GM18909 (cell line): ENCODE data around the gene TET3.

Source experiments
- ATAC-seq: cut with Tn5 transposase; IDR thresholded peaks from one replicate; pipeline ENCODE4 v1.9.1; 2021; ENCODE audit warnings: mild to moderate bottlenecking; ENCODE audit not compliant: unreplicated experiment, poor library complexity

The TET3 gene

DNA sequence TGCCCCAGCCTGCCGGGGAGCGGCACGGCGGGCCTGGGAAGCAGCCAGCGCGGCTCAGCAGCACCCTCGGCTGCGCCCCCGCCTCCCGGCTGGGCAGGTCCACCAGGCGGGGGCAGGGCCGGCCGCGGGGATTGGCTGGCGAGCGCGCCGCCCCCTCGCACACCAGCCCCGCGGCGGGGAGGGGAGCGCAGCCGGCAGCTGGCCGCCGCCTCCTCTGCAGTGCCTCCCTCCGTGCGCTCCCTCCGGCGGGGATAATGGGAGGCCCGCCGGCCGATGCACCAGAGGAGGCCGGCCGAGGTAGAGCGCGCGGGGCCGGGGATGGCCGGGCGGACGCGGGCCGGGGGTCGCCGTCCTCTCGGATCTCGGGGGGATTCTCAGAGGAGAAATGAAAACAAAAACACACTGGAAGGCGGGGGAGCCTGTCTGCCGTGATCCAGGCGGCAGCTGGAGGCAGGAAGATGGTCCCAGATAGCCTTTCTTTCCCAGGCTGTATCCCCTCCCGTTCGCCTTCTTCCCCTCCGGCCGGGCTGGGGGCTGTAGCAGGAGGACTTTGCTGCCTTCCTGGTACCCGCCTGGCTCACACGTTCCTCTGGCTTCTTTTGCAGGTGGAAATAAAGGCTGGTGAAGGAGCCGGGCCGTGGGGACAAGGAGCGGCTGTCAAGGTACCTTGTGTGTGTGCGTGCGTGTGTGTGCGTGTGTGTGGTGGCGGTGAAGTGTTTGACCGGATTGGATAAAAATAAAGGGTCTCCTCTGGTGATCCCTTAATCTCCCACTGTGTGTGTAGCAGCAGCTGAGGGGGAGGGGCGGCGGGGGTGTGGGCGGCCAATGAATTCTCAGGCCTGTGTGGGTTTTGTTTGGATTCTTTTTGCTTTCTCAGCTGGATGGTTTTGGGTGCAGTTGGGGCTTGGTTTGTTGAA, 18.1 kb downstream of the TET3 start:
- ATAC-seq, result peak; percentile 91

DNA sequence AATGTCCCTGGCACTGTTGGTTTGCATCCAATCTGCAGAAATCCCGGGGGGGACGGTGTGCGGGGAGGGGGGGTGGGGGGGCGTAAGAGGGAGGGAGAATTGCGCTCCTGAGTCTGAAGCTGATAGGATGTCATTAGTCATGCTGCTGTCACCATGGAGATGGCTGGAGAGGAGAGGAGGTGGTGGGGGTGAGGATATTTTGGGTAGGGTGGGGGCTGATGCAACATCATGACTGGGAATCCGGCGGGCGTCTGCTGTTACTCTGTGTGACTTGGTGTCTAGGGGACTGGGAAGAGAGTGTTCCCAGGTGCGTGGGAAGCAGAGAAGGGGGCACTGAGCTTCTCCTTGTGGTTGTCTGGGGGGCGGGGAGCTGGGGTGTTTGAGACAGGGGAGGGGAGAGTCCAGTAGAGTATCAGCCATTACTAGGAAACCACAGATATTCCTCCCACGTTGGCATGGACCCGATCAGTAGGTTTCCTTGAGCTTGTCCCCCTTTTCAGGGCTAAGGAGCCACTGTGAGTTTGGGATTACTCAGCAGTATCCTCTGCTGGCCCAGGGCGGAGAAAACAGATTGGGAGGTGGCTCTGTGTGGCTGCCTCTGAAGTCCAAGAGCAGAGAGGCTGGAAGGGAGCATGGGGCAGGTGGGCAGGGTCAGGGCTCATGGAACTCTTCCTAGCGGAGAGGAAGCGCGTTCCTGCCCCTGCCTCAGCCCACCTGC, 18.9 kb downstream of the TET3 start:
- no peak for ATAC-seq

DNA sequence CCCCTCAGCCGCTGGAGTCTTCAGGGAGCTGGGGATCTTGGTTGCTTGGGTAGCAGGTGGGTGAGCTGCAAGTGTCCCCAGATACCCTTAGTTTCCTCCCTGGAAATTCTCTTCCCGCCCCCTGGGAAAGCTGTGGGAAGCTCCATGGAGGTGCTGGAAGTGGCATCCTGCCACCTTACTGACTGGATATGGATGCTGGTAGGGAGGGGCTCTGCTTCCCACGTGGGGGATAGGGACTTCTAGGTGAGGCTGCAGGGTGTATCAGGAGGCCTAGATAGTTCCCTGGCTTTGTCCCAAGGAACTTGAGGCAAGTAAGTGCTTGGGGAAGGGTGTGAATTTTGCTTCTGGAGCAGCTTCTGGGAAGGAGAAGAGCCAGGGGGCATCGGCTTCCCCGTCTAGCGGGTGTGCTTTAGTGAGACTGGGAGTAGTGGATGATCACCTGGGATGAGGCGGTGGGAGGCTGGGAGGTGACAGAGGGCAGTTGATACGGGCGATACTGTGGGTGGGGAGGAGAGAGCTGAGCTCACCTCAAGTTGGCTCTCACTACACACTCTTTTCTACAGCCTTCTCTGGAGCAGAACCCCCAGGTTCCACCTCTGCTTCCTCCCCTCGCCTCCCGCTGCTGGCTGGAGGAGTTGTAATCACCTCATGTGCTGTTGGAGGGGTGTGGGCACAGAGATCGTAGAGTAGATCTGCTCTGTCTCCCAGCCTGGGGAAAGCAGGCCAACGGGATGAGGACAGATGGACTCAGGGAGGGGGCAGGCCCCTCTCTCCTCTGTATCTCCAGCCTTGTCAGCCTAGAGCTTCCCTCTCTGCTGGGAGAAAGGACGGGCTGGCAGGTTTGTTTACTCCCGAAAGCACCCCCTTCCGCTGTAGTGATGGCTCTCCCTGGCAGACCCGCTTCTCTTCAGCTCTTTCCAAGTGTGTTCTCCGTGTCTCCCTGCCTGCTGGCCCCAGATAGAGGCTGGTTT, 19.8 kb downstream of the TET3 start:
- ATAC-seq, result no peak

DNA sequence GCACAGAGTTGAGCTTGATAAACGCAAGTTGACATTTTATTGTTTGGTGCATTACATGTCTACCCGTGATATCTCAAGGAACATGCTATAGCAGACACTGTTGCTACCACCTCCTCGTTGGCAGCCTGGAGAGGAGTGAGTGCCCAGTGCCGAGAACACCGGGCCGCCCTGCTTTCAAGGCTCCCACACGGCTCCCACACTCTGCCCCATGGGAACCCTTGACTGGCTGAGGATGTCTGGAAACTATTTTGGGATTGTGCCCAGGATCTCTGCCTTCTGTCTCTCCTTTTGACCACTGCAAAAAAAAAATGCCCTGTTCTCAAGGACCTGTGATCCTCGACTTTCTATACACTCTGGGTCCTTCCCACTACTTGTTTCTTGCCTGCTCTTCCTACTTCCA, 21.1 kb downstream of the TET3 start:
- no peak for ATAC-seq

DNA sequence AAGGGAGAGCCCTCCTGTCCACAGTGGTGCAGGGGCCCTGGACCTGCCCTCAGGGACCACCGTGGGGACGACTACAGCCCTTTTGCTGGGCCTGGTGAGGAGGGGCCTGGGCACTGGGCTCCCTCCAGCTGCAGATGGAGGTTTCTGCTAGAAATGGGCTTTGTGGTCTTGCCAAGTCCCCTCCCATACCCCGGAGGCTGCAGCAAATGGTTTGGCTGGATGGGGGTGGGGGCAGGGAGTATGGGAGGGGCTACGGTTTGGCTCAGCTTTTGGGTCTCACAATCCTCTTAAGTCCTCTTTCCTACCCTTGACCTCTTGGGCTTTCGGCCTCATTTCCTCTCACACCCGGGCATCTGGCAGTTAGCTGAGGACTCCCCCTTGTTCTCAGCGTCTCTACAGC, 21.7 kb downstream of the TET3 start:
- ATAC-seq, result no peak

DNA sequence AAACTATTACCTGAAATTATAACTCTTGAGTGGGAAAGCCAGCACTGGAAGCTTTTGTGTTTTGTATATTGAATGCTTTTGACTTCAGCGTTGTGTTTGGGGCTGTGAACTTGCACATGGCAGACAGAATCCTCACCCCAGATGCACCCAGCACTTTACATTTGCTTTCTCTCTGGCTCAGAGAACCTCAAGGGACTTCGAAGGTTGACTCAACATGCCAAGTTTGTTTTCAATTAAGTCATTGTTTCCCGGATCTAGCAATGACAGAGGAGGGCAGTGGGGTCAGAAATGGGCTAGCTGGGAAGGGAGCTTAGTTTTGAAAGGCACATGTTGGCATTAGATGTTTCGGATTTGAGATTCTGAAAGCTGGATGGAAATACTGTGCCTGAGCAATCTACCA, 22.4 kb downstream of the TET3 start:
- ATAC-seq, result no peak

DNA sequence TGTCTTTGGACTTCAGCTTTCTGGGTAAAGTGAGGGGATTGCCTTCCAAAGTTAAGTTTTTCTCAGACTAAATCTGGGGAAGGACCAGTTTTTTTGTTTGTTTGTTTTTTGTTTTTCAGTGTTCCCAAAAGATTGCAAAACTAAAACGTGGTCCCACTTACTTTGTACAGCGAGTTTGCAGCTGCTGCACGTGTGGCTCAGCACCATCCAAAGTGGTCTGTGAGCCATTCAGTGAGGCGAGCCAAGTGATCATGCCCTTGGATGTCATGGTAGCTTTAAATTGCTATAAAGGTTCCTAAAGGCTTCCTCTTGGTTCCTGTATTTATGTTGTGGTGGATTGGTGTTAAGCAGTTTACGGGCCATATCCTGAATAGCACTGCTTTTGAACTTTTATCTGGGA, 23.0 kb downstream of the TET3 start:
- no peak for ATAC-seq

DNA sequence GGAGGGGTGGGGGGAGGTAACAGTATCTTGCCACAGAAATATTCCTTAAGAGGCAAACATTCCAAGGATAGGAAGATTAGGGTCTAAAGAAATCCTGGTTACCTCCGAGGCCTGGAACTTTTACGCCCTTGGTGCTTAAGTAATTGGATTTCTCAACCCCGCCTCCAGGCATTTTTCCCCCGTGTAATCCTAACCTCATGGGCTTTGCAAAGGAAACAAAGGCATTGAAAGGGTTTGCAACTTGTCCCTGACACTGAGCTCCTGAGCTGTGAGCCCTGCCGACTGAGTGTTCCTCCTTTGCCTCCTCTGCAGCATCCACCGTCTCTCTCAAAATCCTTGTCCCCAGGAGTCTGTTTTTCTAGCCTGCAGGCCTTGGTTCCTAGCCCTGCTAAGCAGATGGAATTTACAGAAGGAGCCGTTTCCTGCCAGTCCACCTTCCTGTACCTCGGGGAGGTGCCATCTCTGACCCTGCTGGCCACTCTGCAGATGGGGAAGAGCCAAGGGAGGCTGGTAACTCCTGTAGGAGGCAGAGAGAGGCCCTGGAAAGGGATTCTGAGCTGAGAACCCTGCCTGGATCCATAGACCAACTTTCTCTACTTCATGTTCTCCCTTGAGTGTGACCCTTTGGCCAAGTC, 24.2 kb downstream of the TET3 start:
- no peak for ATAC-seq

DNA sequence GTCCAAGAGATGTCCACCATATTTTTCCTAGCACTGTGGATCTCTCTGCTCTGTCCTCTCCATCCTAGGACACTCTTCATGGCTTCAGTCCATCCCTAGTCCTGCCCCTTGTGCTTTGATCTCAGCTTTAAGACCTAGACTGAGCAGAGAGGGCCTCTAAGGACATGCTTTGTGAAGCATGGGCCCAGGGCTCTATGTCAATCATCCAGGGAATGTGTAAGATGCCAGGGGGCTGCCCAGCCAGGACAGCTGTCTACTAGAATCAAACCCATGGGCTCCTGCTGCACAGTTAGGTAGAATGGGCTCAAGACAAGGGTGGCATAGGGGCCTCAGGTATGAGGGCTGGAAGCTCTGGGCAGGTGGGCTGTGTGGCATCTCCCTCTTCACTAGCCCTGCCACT, 24.9 kb downstream of the TET3 start:
- no peak for ATAC-seq

DNA sequence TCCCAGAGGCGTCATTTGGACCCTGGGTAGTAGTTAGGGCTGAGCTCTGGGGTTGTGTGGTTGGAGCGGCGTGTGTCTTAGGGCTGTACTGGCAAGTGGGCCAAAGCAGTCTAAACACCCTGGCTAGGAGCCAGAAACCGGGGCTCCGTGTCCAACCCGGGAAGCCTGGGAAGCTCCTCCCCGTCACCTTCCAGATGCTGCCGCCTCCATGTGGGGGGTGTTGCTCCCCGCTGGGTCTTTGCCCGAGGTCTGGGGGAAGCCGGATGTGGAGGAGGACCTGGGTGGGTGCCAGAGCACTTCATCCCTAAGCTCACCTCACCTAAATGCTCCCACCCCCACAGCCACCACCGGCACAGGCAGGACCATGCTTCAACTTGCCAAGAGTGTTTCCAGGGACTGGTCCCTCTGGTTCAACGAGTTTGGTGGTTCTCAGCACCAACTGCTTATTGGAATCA, 25.4 kb downstream of the TET3 start:
- ATAC-seq, result no peak

DNA sequence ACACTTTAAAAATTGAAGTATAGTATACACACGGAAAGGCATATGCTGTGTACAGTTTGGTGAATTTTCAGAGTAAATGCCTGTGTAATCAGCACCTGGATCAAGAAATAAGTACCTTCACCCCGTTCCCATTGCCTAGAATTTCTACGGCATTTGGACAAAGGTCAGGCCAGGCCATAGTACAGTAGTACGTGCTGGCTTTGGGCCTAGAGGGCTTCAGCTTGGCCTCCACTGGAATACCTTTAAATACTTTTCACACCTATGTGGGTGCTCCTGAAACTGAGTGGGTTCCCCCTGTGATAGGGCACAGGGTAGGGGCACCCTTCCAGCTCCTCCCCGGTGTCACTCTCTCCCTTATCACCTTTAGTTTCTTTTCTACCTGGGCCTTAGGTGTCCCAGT, 26.5 kb downstream of the TET3 start:
- no peak for ATAC-seq

DNA sequence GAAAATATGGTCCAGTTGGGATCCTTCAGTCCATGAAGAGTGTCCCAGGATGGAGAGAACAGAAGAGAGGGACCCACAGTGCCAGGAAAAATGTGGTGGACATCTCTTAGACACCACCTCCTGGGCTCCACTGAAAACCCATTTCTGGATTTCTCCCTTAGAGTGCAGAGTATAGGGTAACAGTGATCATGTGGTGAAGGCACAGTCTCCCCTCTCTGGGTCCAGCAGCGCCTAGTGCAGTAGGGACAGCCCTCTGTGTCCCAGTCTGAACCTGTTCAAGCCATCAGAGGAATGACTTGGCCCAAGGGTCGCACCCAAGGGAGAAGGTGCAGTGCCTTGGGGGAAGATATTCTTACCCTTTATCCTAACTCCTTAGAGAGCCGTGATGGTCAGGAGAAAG, 30.1 kb downstream of the TET3 start:
- no peak for ATAC-seq

DNA sequence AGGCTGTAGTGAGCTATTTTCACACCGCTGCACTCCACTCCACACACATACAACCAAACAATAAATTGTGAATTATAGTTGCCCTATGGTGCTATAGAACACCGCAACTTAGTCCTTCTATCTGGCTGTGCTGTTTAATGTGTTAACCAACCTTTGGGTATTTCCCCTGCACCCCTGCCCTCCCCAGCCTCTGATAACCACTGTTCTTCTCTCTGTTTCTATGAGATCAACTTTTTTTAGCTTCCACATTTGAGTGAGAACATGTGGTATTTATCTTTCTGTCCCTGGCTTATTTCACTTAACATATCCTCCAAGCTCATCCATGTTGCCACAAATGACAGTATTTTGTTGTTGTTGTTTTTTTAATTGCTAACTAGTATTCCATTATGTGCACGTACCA, 32.5 kb downstream of the TET3 start:
- peak; percentile 71 for ATAC-seq

DNA sequence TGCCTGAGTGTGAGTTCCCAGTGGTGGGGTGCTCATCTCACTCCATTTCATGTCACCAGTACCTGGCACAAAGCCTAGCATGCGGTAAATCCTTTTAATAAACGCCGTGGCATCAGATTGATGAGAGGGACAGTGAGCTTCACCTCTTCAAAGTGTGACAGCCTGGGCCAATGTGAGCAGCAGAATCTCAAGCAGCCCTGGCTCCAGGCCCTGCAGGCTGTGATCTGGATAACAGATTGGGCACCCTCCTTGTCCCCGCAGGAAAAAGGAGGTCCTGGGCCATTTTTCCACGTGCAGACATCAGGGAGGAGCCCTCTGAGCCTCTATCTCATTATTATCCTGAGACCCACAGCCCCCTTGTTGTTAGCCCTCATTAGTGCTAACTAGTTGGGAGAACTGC, 34.8 kb downstream of the TET3 start:
- no peak for ATAC-seq

DNA sequence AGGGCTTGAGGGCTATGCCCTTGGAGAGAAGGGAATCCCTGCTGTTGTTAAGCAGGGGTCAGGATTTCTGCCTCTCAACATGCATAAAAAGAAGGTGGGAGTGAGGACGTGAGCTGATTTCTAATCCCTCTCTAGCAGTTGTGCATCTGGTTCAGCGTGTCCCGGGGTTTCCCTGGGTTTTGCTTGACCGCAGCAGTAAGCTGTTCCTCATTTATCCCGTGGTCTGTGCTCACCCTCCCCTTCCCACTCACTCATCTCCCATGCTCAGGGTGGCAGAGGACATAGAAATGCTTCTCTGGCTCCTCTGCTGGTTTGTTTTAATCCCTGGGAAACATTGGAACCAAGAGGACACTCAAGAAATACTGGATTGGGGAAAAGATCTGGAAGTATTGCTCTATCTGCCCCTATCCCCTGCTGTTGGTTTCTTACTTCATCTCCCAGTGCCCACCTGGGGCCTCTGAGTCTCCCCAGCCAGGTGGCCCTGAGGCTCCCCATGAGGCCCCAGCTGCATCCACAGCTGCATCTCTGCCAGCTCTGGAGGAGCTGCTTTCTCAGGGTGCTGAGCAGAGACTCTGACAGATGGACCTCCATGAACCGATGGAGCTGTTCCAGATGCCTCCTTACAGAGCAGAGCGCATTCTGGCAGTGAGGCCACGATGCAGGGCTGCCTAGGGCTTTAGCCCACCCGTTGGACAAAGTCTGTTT, 36.1 kb downstream of the TET3 start:
- peak; percentile 41 for ATAC-seq

DNA sequence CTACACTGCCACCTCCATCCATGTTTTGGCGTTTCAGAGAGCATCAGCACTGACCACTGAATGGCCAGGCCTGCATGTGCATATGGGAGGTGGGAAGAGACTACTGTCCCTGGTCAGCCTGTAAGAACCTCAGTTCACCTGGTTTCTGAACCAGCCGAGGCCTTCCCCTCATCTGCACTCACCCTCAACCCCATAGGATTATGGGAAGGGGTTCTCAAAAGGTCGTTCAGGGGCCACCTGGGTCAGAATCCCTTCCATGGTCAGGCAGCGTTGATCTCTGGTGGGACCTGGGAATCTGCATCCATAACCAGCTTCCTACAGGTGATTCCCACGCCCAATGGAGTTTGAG, 36.7 kb downstream of the TET3 start:
- no peak for ATAC-seq

DNA sequence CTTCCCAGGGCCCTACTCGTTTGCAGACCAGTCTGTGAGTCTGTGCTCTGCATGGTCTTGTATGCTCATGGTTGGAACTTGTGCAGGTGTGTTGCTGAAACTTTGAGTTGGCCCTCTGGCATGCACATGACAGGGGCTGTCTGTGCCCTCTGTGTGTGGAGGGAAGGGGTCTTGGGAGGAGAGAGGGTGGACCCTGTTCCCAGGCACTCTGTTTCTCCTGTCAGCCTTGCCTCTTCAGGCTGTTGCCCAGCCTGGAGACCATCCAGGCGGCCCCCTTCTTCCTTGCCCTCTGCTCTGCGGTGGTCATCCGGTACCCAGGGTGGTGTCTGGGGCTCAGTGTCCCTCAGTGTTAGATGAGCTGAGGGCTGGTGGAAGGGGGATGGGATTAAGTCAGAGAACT, 39.5 kb downstream of the TET3 start:
- ATAC-seq, result no peak

DNA sequence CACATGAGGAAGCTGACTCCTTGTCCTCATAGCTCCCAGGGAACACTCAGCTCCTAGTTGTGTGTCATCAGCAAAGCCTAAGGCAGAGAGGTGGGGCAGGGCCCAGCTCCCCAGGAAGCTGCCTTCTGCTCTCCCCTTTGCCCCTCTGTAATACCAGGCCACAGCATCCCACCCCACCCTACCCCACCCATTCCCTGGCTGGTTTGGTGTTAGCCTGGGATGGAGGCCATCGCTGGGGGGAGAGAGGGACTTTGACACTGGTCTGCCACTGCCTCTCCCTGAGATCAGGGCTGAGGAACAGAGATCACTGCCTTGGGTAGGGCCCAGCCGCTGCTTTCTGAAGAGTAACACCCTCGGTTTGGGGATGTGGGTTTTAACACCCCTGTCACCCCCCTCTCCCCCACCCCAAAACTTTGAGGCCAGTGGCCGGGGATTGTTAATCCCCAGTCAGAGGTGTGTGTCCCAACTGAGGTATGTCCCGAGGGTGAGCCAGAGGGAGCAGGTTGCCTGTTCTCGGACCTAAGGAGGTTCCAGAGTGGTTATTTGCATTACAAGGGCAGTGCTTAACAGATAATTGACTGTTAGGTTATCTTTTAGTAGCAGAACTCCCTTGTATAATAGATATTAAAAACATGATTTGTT, 41.4 kb downstream of the TET3 start:
- no peak for ATAC-seq

DNA sequence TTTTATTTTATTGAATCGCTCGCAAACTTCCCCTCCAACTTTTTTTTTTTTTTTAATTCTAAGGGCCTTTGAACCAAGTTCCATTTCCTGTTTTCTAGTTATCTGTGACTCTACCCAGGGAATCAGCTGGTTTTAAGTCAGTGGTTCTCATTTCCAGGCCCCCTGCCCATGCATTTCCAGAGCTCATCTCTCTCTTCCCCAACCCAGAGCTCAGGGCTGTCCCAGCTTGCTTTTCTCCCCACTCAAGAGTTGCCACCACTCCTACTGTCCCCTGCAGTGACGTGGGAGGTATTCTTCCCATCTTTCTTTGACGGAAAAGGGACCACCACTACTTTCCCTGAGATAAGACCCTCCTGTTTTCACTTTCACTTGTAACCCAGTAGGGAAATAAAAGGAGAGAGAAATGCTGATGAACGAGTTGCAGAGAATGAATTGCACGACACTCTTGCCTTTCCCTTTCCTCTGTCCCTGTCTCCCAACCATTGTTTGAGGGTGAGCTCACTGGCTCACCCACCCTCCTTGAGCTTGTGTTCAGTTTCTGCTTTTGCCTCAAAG, 42.1 kb downstream of the TET3 start:
- ATAC-seq, result no peak
